ENCODE measurements around the gene PHACTR1.
"Not testable (repeated sequence)": the region's sequence is repeated elsewhere in the genome, so short reads cannot be mapped to it uniquely, and the experiment has no call there.

The PHACTR1 gene

GRCh38 chr6:13216236-13217014, 499.9 kb downstream of the PHACTR1 start:
- DNase-seq: no peak

- no peak for DNase-seq
These were observed 500.8 kb downstream of the PHACTR1 start for GRCh38 chr6:13217206-13217905.

- DNase-seq: no peak
These were observed 503.7 kb downstream of the PHACTR1 start for GRCh38 chr6:13220266-13220665.

- no peak for DNase-seq
These were observed 505.5 kb downstream of the PHACTR1 start for GRCh38 chr6:13222048-13222447.

GRCh38 chr6:13226071-13226470, 509.5 kb downstream of the PHACTR1 start:
- DNase-seq: no peak

- no peak for DNase-seq
These were observed 512.0 kb downstream of the PHACTR1 start for GRCh38 chr6:13228264-13229204.

GRCh38 chr6:13229205-13230085, 512.9 kb downstream of the PHACTR1 start:
- DNase-seq: no peak

- no peak for DNase-seq
These were observed 516.5 kb downstream of the PHACTR1 start for GRCh38 chr6:13233106-13233505.

- DNase-seq: no peak
These were observed 517.6 kb downstream of the PHACTR1 start for GRCh38 chr6:13234130-13234529.

- DNase-seq: no peak
These were observed 518.8 kb downstream of the PHACTR1 start for GRCh38 chr6:13235339-13235738.

GRCh38 chr6:13237318-13237717, 520.8 kb downstream of the PHACTR1 start:
- DNase-seq: no peak

GRCh38 chr6:13238017-13238416, 521.5 kb downstream of the PHACTR1 start:
- no peak for DNase-seq

- no peak for DNase-seq
These were observed 522.2 kb downstream of the PHACTR1 start for GRCh38 chr6:13238640-13239216.

GRCh38 chr6:13239530-13240455, 523.2 kb downstream of the PHACTR1 start:
- no peak for DNase-seq

- no peak for DNase-seq
These were observed 524.8 kb downstream of the PHACTR1 start for GRCh38 chr6:13241364-13241763.

GRCh38 chr6:13242178-13242577, 525.6 kb downstream of the PHACTR1 start:
- no peak for DNase-seq

- DNase-seq: no peak
These were observed 526.0 kb downstream of the PHACTR1 start for GRCh38 chr6:13242590-13242989.

GRCh38 chr6:13243033-13243432, 526.5 kb downstream of the PHACTR1 start:
- DNase-seq: no peak

GRCh38 chr6:13243745-13244144, 527.2 kb downstream of the PHACTR1 start:
- not testable (repeated sequence) for DNase-seq

- DNase-seq: no peak
These were observed 531.1 kb downstream of the PHACTR1 start for GRCh38 chr6:13247627-13248026.

GRCh38 chr6:13248053-13248452, 531.5 kb downstream of the PHACTR1 start:
- DNase-seq: peak; percentile 13 to 58
